Suppressor macrophage treated with lipopolysaccharide for 4 hours (primary cell): ENCODE data around the gene SAFB.
A peak's percentile ranks its signal among the peaks of the same experiment; 100 is the strongest.

Source experiments
- DNase-seq: peaks from one replicate; pipeline ENCODE4 v3.0.0-alpha.2; 2020

SAFB gene

GRCh38 chr19:5628919-5629481 lies 6.1 kb downstream of the SAFB start:
- DNase-seq = peak; percentile 61

GRCh38 chr19:5631567-5632240 lies 8.8 kb downstream of the SAFB start:
- no peak for DNase-seq

DNA sequence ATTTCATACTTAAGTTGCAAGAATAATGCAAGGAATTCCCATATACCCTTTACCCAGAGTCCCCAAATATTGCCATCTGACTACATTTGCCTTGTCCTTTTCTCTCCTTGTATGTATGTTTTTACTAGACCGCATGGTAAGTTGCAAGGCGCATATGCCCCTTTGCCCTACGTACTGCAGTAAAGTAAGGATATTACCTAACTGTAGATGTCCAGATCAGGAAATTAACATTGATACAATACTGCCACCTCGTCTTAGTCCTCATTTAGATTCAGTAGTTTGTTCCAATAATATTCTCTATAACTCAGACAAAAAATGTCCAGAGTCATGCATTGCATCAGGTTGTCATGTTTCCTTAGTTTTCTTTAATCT lies 9.3 kb downstream of the SAFB start:
- DNase-seq = no peak

- DNase-seq = no peak
These were observed 9.8 kb downstream of the SAFB start for GRCh38 chr19:5632657-5633056.

- no peak for DNase-seq
These were observed 12.5 kb downstream of the SAFB start for GRCh38 chr19:5635427-5635826.

DNA sequence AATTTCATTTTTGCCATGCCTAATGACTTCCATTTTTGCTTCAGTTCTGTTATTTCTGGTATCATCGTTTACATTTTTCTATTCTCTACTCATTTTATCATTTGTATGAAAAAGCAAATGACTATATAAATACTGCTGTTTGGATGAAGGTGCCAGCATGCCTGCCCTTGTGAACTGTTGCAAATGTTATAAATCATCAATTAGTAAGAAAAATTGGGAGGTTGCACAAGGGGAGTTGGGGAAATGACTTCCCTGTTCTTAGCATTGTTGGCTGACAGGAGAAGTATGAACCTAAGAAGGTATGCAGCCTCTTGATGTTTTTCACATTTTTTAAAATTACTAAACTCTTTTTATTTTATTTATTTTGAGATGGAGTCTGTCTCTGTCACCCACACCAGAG lies 15.1 kb downstream of the SAFB start:
- DNase-seq = no peak

- DNase-seq = no peak
These were observed 18.3 kb downstream of the SAFB start for GRCh38 chr19:5641171-5641570.

GRCh38 chr19:5642204-5642603 lies 19.3 kb downstream of the SAFB start:
- no peak for DNase-seq

DNA sequence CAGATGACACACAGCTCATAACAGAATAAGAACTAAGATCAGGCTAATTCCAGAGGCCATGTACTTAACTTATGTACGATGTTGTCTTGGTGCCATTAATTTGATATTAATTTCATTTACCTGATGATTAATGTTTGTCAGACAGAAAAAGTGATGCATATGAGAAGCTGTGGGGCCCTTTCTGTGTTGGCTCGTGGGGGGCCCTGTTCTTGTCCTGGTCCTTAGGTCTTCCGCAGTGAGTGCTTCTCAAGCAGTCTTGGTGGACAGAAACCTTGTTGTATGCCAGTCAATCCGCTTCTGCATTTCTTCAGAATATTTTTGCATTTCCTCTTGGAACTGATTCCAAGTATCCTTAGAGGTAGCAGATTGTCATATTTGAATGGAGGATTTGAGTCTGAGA lies 20.2 kb downstream of the SAFB start:
- no peak for DNase-seq

GRCh38 chr19:5644037-5644436 lies 21.2 kb downstream of the SAFB start:
- DNase-seq = no peak

DNA sequence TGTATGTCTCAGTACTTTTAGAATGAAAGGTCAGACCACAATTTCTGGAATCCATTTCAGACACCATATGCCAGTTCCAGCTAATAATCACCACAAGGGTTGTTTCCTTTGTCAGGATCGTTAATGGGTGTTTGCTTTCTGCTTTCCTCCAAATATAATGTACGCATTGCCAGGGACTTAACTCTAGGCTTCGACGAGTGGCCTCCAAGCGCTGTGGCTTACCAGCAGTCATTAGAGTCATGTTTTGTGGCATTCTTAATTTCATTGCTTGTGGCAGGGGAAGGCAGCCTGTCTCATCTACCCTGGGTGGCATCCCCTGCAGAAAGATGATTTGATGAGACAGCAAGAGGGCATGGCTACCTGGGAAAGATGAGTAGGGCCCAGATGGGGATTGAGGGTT lies 22.5 kb downstream of the SAFB start:
- DNase-seq = no peak

GRCh38 chr19:5646703-5647102 lies 23.8 kb downstream of the SAFB start:
- DNase-seq = no peak

GRCh38 chr19:5648464-5648863 lies 25.6 kb downstream of the SAFB start:
- DNase-seq = no peak

DNA sequence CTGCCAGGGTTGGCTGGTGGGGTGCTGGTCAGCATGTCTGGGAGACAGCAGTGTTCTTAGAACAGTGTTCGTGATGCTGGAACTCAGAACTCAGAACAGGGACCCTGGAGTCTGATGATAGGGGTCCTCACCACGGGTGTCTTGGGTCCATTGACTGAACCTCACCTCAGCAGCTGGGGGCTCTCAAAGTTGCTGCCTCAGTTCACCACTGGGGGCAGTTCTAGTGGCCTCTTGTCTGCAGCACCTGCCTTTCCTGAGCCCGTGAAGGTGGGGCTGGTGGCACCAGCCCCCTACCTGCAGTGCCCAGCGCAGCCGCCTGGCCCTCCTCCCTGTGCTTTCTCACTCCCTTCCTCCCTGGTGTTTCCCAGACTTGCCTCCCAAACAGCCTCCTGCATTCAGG lies 28.5 kb downstream of the SAFB start:
- no peak for DNase-seq

- DNase-seq = no peak
These were observed 29.4 kb downstream of the SAFB start for GRCh38 chr19:5652261-5652660.

GRCh38 chr19:5654931-5655330 lies 32.0 kb downstream of the SAFB start:
- DNase-seq = no peak

DNA sequence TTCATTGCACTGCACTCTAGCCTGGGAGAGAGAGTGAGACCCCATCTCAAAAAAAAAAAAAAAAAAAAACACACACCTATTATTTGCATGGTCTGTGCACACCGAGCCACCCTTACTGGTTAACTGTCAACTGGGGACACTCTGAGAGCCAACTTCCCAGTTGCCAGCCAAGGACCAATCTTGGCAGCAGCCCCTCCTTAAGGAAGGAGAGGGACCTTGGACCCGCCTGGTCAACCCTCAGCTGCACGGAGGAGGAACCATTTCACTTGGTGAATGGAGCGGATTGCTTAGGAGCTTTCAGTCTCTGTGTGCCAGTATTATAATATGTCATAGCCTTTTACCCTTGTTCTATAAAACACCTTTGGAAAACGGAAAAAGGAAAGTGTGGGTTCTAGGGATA lies 32.5 kb downstream of the SAFB start:
- no peak for DNase-seq

GRCh38 chr19:5661483-5661882 lies 38.6 kb downstream of the SAFB start:
- no peak for DNase-seq

GRCh38 chr19:5663904-5664303 lies 41.0 kb downstream of the SAFB start:
- DNase-seq = no peak

- no peak for DNase-seq
These were observed 41.6 kb downstream of the SAFB start for GRCh38 chr19:5664515-5664914.

DNA sequence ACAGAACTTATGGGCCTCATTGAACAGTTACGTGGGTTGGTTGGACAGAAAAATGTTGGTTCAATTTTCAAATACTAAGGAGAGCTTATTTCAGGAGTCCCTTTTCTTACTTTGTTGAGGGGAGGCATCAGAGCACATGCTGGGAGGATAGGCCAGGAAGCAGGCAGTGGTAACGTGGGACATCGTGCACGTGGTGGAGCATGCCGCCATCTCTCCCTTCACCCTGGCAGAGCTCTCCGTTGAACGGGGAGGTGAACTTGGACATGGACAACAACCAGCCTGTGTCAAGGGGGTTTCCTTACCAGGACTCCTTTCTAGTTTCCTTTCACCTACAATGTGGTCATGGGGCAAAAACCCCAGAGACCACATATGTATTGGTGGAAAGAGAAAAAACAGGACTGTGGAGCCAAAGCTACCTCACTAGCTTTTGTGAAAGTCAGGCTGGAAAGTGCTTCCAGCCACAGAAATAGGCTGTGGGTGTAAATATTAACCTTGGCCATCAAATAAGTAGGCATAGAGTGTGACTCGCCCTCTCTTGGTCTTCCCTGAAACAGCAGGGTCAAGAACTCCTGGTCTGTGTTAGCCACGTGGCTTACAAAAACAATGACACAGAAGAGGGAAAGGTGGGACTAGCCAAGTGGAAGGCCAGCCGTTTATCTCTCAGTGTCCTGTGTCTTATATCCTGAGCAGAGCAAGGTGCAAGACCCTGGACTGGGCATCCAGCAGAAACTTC lies 43.1 kb downstream of the SAFB start:
- no peak for DNase-seq

- no peak for DNase-seq
These were observed 44.2 kb downstream of the SAFB start for GRCh38 chr19:5666921-5667610.

GRCh38 chr19:5667751-5668271 lies 44.9 kb downstream of the SAFB start:
- no peak for DNase-seq

GRCh38 chr19:5669212-5669611 lies 46.3 kb downstream of the SAFB start:
- no peak for DNase-seq
